SH-SY5Y (cell line): ENCODE measurements around the gene MACIR.

ENCODE experiments used
- GATA2 ChIP-seq: IDR thresholded peaks from 2 replicates; pipeline ENCODE4 v1.6.1; 2011; ENCODE audit warnings: mild to moderate bottlenecking, low read depth, low read length
- GATA3 ChIP-seq: IDR thresholded peaks from 2 replicates; pipeline ENCODE4 v1.6.1; 2011; ENCODE audit warnings: low read depth, mild to moderate bottlenecking, low read length, moderate library complexity

DNA sequence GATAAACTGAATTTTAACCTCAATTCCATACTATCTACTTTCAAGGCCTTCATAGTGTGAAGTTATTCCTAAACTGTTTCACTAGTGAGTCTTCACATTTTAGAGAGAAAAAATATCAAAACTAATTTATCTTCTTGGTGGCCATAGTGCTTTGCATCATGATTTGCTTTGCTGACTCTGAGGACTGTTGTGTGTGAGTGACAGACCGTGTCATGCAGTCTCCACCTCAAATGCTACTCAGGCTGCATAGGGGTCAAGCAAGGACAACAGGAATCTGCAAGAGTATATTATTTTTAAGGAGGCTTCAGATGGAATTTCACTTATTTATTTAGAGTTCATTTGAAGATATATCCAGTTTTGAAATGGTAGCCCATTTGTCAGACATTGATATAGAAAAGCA lies 34.5 kb downstream of the MACIR start:
- TF ChIP-seq GATA3, result no peak
- no peak for TF ChIP-seq GATA2
